HG02678 (cell line): ENCODE data around the gene SAP25.

Experiments
- ATAC-seq: cut with Tn5 transposase; IDR thresholded peaks from one replicate; pipeline ENCODE4 v1.9.1; 2021; ENCODE audit warnings: mild to moderate bottlenecking, moderate library complexity; ENCODE audit not compliant: unreplicated experiment

Gene SAP25

GRCh38 chr7:100598425-100598824 lies 24.7 kb upstream of the SAP25 start:
- ATAC-seq: no peak

DNA sequence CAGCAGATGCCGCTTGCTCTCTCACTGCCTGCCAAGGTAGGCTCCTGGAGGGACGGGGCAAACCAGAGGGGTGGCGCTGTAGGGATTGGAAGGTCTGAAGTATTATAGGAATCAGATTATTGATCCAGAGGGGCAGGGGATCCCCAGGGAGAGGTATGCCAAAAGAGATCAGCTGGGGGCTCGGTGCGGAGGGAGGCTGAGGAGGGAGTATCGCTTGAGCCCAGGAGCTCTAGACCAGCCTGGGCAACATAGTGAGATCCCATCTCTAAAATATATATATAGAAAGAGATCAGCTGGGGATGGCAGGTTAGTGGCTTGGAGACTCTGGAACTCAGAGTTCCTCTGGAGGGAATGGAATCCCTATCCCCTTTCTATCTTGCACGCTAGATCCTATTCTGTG lies 21.5 kb upstream of the SAP25 start:
- ATAC-seq: no peak

DNA sequence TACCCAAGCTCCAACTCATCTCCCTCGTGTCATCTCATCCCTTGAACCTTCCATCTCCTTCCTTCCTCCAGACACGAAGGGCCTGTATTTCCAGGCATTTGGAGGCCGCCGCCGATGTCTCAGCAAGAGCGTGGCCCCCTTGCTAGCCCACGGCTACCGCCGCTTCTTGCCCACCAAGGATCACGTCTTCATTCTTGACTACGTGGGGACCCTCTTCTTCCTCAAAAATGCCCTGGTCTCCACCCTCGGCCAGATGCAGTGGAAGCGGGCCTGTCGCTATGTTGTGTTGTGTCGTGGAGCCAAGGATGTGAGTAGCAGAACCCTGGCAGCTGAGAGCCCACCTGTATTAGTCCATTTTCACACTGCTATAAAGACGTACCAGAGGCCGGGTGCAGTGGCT lies 17.9 kb upstream of the SAP25 start:
- ATAC-seq: no peak

- ATAC-seq: no peak
Observed at GRCh38 chr7:100590077-100590737, 16.5 kb upstream of the SAP25 start.

GRCh38 chr7:100589341-100589947 lies 15.7 kb upstream of the SAP25 start:
- ATAC-seq: no peak

GRCh38 chr7:100588438-100588837 lies 14.7 kb upstream of the SAP25 start:
- no peak for ATAC-seq

DNA sequence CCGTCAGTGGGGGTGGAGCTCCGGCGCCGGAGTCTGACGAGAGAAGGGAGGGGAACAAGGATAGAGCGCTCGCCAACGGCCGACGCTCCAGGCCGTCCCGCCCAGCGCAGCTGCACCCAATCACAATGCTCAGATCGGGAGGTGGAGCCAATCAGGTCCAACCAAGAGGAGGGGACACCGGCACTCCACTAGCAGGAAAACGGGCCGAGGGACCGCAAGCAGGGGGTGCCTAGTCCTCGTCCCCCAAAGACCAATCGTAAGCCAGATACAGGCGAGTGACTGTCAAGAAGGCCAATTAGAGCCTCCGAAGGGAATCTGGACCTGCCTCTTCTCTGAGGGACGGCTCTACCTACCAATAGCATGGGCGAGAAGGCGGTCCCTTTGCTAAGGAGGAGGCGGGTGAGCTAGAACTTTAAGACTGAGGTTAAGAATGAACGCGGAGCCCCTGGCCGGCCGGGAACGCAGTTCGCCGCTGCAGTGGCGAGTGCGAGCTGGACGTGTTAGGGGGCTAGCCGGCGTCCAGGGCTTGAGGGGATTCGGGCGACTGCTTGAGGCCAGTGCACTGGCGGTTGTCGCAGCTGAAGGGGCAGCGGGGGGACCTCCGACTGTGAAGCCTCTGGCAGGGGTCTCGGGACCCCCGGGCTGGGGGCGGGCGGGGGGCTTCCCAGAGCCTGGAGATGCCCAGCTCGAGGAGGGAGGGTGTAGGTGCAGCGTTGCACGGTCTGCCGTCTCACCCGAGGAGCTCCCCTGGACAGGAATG lies 12.7 kb upstream of the SAP25 start, which contains the start of gene FBXO24:
Gene FBXO24, plus strand, starts transcription at position 63 of the 760 bp plus-strand sequence. Its CDS starts 298 bp downstream, at position 361.
- ATAC-seq: peak; percentile 86

DNA sequence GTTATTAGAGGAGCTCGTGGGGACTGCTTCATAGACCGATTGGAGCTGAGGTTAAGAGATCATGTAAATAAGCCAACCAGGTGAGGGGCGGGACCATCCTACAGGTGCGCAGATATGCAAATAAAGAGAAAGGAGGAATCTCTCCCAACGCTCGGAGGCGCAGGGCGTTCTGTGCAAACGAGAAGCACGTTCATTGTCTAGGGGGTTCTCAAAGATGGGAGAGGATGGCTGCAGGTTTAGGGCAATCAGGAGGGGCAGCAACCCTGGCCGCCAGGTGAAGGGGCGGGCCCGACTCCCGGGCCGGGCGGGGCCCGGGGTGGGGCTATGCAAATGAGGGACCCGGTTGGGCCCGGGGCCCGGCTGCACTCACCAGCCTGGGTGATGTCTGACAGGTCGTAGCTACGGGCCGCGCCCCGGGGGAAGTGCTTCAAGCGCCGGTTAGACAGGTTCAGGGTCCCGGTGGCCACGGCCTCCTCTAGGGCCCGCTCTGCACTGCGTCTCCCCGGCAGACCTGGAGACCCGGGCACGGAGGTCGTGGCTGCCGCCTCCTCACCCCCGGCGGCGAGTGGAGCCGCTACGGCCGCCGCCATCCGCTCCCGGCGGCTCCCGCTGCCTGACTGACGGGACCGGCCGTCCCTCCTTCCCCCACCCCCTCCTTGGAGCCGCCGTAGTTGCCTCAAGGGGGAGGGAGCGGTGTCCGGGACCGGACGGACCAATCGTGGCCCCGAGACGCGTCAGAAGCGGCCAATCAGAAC lies 12.0 kb upstream of the SAP25 start, which contains the start of gene LRCH4:
Gene LRCH4, minus strand, starts transcription at position 619 of the 755 bp plus-strand sequence. Its CDS starts 29 bp downstream, at position 590.
- peak; percentile 26 for ATAC-seq

- no peak for ATAC-seq
Observed at GRCh38 chr7:100584683-100585510, 11.2 kb upstream of the SAP25 start.

- ATAC-seq: no peak
Observed at GRCh38 chr7:100584054-100584682, 10.5 kb upstream of the SAP25 start.

GRCh38 chr7:100583132-100584053 lies 9.7 kb upstream of the SAP25 start:
- no peak for ATAC-seq

DNA sequence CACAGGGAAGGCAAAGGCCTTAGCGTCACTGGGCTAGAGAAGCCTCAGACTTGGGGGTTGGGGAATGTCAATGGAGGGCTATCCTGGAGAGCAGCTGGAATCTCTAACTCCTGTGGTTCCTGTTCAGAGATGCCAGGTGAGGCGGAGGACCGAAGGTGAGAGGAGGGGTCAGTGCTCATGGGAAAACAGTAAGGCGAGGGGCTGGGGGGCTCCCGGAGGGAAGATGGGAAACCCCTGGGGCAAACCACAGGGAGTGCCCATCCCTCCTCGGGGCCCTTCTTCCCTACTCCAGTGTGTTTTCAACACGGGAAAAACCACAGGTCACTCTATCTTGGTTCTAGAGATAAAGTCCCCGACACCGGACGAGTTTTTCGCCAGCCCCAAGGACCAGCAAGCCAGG lies 8.9 kb upstream of the SAP25 start:
- ATAC-seq: no peak

- ATAC-seq: no peak
Observed at GRCh38 chr7:100582041-100582579, 8.4 kb upstream of the SAP25 start.

DNA sequence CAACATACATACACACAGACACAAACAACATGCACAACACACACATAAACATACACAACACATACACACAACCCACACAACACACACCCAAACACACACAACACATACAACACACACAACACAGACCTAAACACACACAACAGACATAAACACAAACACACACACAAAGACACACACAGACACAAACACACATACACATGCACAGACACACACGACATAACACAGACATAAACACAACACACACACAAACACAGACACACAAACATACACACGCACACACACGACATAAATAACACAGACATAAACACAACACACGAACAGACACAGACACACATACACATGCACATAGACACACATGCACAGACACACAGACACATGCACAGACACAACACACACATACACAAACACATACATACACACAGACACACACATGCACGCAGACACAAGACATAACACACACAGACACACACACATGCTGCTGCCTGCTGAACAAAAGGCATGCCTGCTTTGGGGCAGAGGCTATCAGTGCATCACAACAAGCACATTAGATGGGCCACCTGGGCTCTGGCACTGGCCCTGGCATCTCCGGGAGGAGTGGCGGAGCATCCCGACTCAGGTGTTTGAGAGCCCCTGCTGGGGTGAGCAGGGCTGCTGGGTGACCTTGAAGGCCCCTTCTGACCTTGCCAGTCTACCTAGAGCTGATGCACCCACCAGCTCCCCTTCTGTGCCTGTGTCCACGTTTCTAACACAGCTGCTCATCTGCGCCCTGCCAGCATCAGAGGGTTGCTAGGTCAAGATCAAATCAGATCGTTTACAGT lies 7.0 kb upstream of the SAP25 start:
- ATAC-seq: no peak

DNA sequence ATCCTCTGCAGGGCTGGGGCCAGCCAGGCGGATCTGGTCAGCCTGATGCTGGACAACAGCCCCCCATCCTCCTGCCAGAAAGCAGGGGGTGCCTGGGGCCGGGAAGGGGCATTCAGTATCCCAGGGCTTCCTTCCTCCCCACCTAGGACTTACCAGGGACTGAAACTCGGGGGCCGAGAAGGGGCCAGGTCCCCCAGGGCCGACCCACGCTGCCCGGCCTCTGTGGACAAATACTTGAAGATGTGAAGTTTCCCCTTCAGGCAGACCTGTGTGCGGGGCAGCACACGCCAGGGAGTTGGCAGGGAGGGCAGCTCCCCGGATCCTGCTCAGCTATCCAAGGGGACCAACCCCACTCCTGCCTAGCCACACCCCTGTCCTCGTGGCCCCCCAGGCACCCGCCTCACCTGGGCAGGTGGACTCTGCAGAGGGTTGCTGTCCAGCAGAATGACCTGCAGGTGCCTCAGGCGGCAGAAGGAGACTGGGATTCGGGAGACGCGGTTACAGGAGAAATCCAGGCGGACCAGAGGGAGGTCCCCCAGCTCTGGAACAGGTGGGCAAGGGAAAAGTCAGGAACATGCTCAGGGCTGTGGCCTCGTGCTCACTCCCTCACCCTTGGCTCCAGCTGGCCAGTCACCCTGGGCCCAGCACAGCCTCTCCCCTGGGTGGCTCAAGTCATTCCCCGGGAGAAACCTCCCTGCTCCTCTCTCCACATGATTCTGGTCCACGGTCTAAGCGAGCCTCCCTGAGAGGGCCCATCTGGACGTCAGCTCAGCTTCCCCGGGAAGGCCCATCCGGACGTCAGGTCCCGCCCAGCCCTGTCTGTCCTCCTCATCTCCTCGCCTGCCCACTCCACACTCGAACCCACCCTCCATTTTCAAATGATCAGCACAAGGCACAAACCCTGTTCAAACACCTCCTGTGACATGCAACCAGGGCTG lies 4.8 kb upstream of the SAP25 start:
- ATAC-seq: no peak

GRCh38 chr7:100577507-100577906 lies 3.8 kb upstream of the SAP25 start:
- ATAC-seq: no peak
